GM18909 (cell line): Measurements from ENCODE around the gene MTHFS.
A peak's percentile ranks its signal among the peaks of the same experiment; 100 is the strongest.

Experiments
- ATAC-seq: cut with Tn5 transposase; IDR thresholded peaks from one replicate; pipeline ENCODE4 v1.9.1; 2021; ENCODE audit warnings: mild to moderate bottlenecking; ENCODE audit not compliant: unreplicated experiment, poor library complexity

Gene MTHFS

GRCh38 chr15:79881254-79881653, 15.6 kb downstream of the MTHFS start:
- ATAC-seq = no peak

DNA sequence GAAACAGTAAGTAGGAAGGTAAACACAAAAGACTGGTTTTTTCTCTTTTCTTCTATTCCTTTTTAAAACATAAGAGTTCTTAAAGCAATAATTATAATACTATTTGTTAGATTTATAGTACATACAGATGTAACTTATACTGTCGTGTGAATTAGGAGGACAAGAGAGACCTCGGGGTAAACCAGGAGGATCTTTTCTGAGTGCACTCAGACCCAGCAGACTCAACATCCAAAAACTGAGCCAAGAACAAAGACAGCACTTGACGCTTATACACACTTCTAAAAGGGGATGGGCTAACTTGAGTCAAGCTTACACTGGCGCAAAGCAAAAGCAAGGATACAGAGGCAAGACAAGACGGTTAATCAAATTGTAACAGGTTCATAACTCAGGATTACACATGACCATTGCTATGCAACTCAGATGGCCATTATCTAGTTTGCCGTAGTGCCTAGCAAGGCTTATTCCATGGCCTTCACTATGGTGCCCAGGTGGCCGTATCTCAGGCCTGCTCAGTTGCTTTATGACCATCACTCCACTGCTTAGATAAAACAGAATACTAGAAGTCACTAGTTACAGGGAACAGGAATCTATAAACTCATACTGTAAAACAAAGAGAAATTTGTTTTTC, 18.6 kb downstream of the MTHFS start:
- no peak for ATAC-seq

GRCh38 chr15:79875213-79875612, 21.6 kb downstream of the MTHFS start:
- ATAC-seq = no peak

GRCh38 chr15:79874242-79874641, 22.6 kb downstream of the MTHFS start:
- ATAC-seq = no peak

DNA sequence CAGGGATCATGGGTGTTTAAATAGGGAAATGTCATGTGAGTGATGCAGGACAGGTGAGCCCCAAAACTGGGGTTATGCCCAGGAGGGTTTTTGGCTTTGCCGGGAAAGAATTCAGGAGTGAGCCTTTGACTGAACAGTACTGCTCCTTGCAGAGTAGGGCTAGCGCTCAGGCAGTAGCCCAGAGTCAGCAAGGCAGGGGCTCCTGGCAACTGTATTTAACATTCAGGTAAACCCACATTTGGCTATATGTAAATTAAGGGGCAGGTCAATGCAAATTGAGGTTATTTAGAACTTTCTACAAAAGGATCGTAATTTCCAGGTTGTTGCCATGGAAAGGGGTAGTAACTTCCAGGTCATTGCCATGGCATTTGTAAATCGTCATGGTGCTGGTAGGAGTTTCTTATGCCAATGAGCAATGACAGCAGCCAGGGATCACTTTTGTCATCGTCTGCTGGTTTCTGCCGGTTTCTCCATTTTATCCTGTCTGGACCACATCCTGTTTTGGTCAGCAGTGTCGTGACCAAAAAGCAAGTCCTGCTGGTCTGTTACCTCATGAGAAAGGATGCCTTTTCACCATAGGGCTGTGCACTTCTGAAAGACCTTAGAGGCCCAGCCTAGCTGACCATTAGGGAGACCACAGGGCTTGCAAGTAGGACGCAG, 24.3 kb downstream of the MTHFS start:
- no peak for ATAC-seq

- no peak for ATAC-seq
Observed at GRCh38 chr15:79868554-79868953, 28.3 kb downstream of the MTHFS start.

- ATAC-seq = no peak
Observed at GRCh38 chr15:79863886-79864285, 32.9 kb downstream of the MTHFS start.

- no peak for ATAC-seq
Observed at GRCh38 chr15:79862191-79862590, 34.6 kb downstream of the MTHFS start.

GRCh38 chr15:79860661-79861060, 36.2 kb downstream of the MTHFS start:
- ATAC-seq = no peak

- ATAC-seq = no peak
Observed at GRCh38 chr15:79858469-79858868, 38.3 kb downstream of the MTHFS start.

DNA sequence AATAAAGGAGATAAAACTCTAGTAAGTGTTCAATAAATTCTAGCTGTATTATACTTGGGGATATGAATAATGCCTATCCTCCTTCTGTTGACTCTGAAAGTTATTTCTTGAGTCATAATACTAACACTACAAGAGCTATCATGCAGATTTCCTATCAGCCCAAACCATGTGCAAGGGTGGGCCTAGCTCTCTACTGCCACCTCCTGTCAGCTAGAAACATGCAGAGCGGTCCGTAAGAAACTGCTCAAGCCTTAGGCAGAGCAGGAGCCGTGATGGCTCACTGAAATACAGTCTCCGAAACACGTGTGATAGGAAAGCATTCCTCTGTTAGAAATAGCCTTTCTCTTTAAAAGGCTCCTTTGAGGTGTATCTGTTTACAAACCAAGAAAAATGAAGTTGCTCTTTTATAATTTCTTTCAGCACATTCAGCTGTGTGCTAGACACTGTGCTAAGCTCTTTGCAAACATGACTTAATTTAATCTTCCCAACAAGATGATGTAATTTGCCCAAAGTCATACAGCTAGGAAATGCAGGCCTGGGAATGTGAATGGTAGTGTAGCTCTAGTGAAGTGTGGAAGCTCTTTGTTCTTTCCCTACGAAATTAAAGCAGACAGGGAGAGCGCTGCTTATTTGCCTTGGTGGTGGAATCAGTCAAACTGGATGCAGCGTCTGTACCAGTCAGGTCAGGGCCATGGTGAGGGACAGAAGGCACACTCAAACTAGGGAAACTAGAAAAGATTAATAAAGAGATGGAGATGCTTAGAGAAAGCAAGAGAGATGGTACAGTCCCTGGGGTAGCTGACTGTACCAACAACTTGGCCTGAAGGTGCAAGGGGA, 43.1 kb downstream of the MTHFS start:
- peak; percentile 85 for ATAC-seq

DNA sequence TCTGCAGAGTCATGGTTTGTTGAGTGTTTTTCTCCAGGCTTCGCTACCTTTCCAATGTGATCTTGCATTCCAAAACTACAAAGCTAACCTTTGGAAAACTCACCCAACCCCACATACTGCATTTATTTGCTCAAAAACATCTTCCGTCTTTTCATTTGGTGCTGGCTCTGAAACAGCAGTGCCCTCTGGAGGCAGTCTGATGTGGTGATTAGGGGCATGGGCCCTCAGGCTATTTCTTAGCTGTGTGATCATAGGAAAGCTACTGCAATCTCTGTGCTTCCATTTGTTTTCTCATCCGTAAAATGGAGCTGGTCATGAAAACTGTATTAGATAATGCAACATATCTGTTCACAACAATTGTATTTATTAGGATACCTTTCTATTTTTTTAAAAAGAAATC, 47.0 kb downstream of the MTHFS start:
- ATAC-seq = no peak

DNA sequence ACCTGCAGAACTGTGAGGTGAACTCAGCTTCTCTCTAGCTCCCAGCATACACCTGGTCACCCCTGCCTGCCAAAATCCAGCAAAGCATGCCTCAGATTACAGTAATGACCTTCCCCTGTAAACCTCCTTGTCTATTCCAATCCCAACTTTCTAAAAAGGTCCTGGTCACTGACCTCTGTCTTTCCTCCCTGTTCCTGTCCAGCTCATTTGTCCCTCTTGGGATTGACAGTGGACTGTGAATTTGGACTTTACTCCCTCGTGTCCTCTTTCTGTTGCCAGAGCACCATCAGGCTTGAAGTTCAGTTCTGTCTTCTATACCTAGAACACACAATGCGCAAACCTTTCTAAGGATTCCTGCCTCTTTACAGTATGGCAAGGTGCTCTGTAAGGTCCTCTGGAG, 50.3 kb downstream of the MTHFS start:
- ATAC-seq = no peak

DNA sequence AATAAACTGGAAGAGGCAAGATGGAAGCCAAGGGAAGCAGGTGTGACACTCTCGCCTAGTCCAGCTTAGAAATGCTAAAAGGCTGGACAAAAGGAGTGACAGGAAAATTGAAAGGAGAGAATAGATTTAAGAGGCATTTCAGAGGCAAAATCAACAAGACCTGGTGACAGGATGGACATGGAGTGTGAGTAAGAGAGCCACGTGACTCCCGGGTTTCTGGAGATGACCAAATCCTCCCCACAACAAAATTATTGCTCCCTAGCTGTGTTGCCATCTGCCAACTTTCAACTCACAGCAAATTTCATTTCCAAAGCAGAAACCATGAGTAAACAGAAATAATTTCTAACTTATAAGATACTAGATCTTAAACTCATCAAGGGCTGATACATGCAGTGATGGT, 52.6 kb downstream of the MTHFS start:
- ATAC-seq = no peak

DNA sequence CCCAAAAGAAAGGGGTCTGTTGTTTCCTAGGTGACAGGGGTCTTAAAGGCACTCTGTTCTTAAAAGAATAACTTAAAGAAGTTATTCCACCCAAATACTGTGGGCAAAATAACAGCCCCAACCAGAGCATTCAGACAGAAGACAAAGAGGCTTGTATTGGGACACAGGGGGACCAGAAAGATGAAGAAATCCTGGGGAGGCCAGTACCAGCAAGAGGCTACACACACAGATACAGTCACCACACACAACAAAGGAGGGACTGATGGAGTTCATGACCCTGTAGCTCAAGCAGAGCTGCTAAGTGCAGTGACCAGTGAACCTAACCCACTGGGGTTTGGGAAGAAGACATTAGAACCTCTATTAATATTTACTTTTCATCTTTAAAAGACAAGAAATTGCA, 59.0 kb downstream of the MTHFS start:
- ATAC-seq = no peak

GRCh38 chr15:79834495-79834894, 62.3 kb downstream of the MTHFS start:
- ATAC-seq = no peak

- no peak for ATAC-seq
Observed at GRCh38 chr15:79832367-79833120, 64.3 kb downstream of the MTHFS start.

DNA sequence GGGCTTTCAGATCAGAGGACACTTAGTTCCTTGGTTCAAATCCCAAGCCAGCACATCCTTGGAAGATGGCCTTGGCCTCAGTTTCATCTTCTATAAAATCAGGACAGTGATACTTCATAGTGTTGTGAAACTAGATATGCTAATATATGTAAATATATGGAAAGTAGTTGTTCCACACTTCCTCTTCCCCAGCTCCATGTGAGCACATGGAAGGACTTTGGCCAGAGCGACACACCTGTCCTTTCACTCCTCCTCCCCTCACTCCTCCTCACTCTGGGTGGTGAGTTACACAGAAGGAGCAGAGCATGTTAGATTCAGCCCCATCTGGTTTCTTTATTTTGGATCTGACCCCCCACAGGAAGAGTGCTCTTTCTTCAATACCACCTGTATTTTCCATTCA, 65.2 kb downstream of the MTHFS start:
- ATAC-seq = no peak

GRCh38 chr15:79829950-79830349, 66.9 kb downstream of the MTHFS start:
- no peak for ATAC-seq

- ATAC-seq = no peak
Observed at GRCh38 chr15:79828447-79828846, 68.4 kb downstream of the MTHFS start.

GRCh38 chr15:79826800-79827199, 70.0 kb downstream of the MTHFS start:
- ATAC-seq = no peak
